T-helper 9 cell (primary cell): ENCODE measurements around the gene MRGPRE.

Experiments
- DNase-seq: peaks from one replicate; pipeline ENCODE4 v3.0.0-alpha.2; 2020

The MRGPRE gene

DNA sequence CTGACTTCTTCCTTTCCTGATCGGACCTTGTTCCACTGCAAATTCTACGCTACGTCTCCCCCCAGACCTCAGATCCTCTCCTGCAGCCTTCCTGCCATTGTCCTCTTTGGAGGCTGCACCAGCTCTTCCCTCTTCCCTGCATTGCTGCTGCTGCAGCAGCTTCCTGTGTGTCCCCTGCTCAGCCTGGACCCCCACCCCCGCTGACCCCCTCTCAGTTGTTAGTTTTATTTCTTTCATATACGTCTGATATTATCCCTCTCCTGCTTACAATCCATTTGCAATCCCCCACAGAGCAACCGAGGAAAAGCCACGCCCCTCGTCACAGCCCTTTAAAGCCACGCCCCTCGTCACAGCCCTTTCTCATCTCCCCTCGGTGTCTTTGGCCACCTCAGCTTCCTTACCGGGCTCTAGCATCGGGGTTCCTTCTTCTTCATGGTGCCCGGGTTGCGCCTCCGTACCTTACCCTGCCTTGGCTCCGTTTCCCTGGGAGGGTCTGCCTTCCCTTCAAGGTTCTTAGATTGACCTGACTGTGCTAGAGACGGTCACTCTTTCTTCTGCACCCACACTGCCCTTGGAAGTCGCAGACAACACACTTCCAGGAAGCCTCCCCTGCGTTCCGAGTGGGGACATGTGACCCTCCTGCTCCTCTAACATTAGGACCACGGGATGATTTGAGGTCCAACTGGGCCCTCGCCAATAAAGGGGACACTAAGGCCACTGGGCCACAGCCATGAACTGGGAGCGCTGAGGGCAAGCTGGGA is 18.4 kb downstream of the MRGPRE start:
- DNase-seq = no peak

DNA sequence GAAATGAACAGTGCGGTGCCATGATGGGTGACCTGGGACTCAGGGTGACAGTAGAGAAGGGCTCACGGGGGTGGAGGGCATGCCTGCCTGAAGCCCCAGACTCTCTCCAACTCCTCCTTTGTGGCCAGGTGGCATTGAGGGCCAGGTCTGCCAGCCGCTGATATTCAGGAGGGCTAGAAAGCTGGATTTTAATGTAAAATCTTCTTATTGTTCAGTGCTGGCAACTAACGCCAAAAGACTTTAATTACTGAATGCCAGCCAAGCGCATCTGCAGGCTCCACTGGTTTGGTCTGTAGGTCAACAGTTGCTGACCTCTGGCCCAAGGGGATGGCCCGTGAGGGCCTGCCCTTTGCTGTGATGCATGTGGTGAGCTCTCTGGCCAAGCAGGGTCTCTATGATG is 23.9 kb downstream of the MRGPRE start:
- no peak for DNase-seq

DNA sequence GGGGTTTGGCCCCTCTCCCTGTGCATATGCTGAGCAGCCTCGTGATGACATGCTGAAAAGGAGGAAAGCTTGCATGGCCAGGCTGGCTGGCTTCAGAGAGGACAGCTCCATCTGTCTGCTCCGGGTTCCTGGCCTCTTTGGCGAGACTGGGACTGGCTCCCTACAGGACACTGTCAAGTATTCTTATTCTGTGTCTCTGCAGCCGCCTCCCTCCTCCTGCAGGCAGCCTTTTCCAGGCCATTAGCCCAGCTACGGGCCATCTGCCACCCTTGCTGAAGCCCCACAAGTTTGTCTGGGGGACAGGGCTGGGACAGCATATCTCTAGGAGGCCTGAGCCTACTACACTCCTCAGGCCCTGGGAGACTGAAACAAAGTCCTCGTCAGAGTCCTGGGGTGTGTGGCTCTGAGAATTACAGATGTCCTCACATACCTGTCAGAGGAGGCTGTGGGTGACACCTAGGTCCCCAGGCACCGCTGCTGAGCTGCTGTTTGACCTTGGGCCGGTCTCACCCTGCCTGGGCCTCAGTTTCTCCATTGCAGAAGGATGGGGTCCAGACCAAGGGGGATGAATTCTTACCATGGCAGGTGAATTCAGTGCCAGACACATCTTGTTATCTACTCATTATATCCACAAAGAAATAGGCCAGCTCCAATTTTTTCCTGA is 24.6 kb downstream of the MRGPRE start:
- DNase-seq = no peak

DNA sequence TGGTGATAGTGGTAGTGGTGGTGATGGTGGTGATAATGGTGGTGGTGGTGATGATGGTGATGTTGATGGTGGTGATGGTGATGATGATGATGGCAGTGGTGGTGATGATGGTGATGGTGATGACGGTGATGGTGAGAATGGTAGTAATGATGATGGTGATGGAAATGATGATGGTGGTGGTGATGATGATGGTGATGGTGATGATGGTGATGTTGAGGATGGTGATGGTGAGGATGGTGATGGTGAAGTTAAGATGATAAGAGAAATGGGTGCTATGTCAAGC is 25.4 kb downstream of the MRGPRE start:
- no peak for DNase-seq

- DNase-seq = no peak
Observed at GRCh38 chr11:3206156-3206921, 25.9 kb downstream of the MRGPRE start.

GRCh38 chr11:3205261-3206155 is 26.7 kb downstream of the MRGPRE start:
- DNase-seq = no peak

- DNase-seq = no peak
Observed at GRCh38 chr11:3204141-3205015, 27.8 kb downstream of the MRGPRE start.

GRCh38 chr11:3203221-3204043 is 28.8 kb downstream of the MRGPRE start:
- no peak for DNase-seq

DNA sequence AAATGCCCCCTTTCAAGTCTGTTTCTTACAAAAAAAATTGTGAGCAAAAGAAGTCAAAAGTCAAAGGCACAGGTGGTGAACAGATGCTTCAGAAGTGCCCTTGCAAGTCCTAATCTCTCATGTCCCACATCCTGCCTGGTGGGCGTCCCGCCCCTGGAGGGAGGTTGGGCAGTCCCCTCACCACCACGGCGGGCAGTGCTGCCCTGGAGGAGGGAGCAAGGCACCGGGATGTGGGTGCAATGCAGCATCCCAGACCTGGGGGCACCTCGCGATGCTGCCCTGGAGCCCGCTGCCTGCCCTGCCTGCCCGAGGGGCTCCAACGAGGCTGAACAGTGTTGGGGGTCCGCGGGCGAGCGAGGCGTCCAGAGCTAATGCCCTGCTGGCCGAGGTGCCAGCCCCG is 29.5 kb downstream of the MRGPRE start:
- no peak for DNase-seq

DNA sequence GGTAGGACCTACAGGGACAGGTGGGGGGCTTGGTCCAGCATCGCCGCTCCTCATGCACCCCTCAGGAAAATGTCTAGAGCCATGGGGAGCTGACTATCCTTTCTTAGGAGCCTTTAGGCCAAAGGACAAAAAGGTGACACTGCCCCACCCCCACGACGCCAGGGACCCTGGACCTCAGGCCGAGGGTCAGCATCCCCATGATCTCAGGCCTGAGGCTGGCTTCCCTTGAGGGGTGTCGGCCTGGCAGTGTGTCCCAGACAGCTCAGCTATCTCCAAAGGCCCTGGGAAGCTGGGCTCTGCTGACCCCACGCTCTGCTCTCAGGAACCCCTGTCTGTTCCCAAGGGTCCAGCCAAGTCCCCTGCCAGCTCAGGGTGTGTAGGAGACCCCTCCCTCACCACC is 29.9 kb downstream of the MRGPRE start:
- DNase-seq = no peak

- no peak for DNase-seq
Observed at GRCh38 chr11:3201677-3202181, 30.5 kb downstream of the MRGPRE start.

DNA sequence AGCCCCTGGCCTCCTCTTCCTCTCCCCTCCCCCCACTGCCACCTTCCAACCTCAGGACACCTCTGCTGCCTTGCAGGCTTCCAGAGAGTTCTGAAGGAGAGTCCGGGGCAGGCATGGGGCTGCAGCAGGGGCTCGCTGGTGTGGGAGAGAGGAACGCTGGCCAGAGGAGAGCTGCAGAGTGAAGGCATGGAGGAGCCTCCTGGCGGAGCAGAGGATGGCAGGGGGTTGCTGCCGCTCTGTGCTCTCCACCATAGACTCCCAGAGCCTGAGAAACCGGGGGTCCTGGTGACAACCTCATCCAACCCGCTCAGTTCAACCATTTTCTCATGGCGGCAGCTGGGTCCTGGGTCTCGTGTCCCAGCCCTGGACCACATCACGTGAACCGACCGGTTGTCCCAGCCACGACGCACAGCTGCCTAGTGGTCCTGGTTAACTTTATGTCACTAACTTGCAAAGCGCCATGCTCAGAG is 31.1 kb downstream of the MRGPRE start:
- no peak for DNase-seq

DNA sequence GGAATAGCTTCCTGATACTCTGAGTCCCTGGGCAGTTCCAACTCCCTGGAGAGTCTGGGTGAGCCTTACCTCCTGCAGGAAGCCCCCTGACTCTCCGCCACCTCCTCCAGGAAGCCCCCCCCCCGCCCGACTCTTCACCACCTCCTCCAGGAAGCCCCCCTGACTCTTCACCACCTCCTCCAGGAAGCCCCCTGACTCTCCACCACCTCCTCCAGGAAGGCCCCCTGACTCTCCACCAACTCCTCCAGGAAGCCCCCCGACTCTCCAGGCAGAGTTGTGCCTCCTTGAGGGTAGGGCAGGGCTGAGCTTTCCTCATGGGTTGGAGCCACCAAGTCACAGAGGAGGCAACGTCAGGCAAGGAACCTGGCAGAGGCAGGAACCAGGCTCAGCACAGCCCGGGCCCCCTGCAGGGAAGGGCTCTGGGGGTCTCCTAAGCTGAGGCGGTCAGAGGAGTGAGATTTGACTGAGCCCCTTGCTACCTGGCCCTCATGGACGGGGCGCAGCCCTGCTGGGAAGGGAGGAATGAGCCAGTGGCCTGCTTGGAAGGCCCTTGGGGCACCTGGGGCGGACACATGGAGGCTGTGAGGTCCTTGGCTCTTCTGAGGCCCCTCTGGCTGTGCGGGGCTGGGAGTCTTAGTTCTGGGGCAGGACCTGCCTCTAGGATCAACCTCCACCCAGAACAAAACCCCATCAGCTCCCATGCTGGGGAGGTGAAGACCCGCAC is 31.7 kb downstream of the MRGPRE start:
- no peak for DNase-seq

- no peak for DNase-seq
Observed at GRCh38 chr11:3199537-3200295, 32.5 kb downstream of the MRGPRE start.

DNA sequence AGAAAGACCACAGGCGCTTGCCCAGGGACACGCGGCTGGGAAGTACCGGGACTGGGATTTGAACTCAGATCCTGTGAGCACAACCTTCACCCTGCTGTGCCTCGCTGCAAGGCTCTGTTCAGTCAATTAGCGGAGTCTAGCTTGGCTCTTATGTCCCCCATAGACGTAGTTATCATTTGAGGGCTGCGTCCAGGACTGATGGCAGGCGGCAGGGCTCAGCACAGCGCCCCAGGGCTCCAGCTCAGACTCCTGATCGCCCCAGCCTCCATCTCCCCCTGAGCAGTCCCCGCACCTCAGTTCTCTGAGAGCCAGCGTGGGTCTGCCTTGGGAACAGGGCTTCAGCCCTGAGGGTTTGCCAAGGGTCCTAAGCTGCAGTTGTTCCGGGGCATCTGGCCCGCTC is 33.4 kb downstream of the MRGPRE start:
- no peak for DNase-seq

DNA sequence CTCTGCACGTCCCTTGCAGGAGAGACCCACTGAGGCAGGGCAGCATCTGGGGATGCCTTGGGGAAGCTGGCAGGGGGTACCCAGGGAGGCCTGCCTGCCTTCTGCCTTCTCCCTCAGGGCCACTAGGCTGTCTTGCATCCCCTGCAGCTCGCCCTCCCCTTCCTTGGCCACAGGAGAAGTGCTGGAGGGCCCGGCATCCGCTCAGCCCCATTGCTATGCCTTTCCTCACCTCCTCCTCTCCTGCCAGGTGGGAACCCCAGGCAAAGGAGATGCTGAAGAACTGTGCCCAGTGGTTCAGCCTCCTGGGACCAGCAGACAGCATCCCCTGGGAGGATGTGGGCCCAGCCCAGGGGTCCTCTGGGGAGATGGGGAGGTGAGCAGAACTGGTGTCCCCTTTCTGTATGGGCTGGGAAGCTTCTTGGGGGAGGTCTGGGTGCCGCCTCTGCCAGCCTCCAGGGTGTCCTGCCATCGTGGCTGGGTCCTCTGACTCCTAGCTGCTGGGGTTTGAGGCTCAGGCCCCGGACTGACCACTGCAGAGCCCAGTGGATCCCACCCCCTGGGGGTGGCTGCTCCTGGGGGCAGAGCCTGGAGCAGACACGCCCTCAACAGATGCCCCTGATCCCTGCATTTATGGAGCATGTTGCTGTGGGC is 34.2 kb downstream of the MRGPRE start:
- DNase-seq = no peak

DNA sequence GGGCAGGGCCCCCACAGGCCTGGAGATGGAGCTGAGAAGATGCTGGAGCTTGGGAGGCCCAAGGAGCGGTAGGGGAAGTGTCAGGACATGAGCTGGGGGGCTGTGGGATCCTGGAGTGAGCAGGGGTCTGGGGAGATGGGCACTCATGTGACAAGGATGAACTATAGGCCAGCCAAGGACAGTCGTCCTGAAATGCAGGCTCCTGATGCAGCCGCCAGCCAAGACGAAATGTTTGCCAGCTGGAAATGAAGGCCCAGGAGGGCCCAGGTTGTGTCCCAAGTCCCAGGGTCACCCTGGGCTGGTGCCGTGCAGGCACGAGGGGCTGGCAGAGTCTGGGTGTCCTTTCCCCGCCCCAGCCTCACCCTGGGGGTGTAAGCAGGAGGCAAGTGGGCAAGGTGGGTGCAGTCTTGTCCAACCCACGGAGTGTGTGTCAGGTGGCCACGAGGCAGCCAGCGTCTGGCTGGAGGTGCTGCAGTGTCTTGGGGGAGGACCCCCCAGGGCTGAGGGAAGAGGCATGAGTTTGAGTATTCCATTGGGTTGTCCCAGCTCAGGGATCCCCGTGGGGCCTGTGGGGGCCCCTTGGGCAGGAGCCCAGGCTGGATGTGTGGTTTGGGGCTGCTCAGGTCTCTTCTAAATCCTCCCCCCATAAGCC is 35.0 kb downstream of the MRGPRE start:
- no peak for DNase-seq
